GM18505 (cell line): ENCODE results near the gene UBQLN2.
"Not testable (repeated sequence)": the region's sequence is repeated elsewhere in the genome, so short reads cannot be mapped to it uniquely, and the experiment has no call there.

ENCODE experiments used
- ATAC-seq: cut with Tn5 transposase; IDR thresholded peaks from one replicate; pipeline ENCODE4 v1.9.1; 2021; ENCODE audit not compliant: unreplicated experiment
- POLR2A ChIP-seq: IDR thresholded peaks from 4 replicates; pipeline ENCODE4 v1.6.1; 2011; ENCODE audit warnings: borderline replicate concordance; ENCODE audit not compliant: insufficient read depth, insufficient read length; ENCODE audit errors: extremely low read depth

Gene UBQLN2

GRCh38 chrX:56576721-56577120 is 13.3 kb downstream of the UBQLN2 start:
- no peak for ATAC-seq
- no peak for TF ChIP-seq POLR2A

GRCh38 chrX:56588397-56589188 is 25.2 kb downstream of the UBQLN2 start:
- ATAC-seq: no peak
- no peak for TF ChIP-seq POLR2A

GRCh38 chrX:56591830-56592229 is 28.4 kb downstream of the UBQLN2 start:
- ATAC-seq: not testable (repeated sequence)

GRCh38 chrX:56600141-56600540 is 36.7 kb downstream of the UBQLN2 start:
- TF ChIP-seq POLR2A: no peak

GRCh38 chrX:56600987-56601386 is 37.6 kb downstream of the UBQLN2 start:
- TF ChIP-seq POLR2A: no peak
- ATAC-seq: no peak

More at GRCh38 chrX:56600141-56600540, 36.7 kb downstream of the UBQLN2 start:
- no peak for ATAC-seq

- ATAC-seq: no peak
- TF ChIP-seq POLR2A: no peak
Measured at GRCh38 chrX:56615282-56615681, 51.9 kb downstream of the UBQLN2 start.
